Left colon (tissue), 2 donors: Measurements from ENCODE around the gene CGREF1. TPM values are rescaled to one million over a fixed set of nuclear protein-coding genes. Genes with fewer than 3 reads are reported as not detected.
A peak's percentile ranks its signal among the peaks of the same experiment; 100 is the strongest.

ENCODE experiments used
- ATAC-seq: fragments of 200-7000 bp; cut with Tn5 transposase; one replicate; pipeline ENCODE4 v1.9.1; 2020; ENCODE audit warnings: mild to moderate bottlenecking, moderate library complexity
- DNase-seq, 2 donors: peaks; one replicate each; pipeline ENCODE4 v3.0.0-alpha.2; 2020
- intact Hi-C, 2 donors: fragments of 100-400 bp; cut with DNase I in 1 of 2; cut with micrococcal nuclease in 1 of 2; formaldehyde crosslinking; loops; one replicate each; pipeline versions ENCODE4 v1.11.2 to v1.14.0; 2022; cut with DNase I, micrococcal nuclease
- total RNA-seq, 2 donors: library from RNA; stranded (reverse); fragmentation: NEBNext Ultra II Directional; extraction: Animal tissue kit (Norgen Biotek cat#: 25700); gene quantifications; one replicate each; pipeline ENCODE4 v1.2.1, GENCODE V29; 2021
- donor health status: DM: no; HTN: no; CAD: no.
- donor health status: DM: yes; HTN: yes; CAD: no.

Gene CGREF1
- total RNA-seq, 2 donors from 2014 or later: 0.53 to 3.8 TPM

DNA sequence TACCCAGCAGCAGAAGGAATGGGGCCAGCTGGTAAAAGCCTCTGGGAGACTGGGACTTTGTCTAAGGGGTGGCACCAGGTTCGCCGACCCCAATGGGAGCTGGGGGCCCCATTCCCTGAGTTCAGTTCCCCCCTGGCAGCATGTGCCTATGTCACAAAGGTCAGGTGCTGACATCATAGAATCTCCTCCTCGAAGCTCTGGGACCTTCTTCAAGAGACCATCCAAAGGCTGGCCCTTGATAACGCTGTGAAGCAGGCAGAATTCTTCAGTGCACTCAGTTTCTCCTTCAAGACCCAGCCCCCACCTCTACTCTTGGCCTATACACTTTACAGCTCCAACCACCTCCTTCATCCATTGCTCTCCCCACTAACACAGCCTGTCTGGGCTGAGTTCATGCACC lies 20.4 kb upstream of the CGREF1 start, which contains the start of gene PRR30:
PRR30 (minus strand) TSS at position 101 of the 400 bp plus-strand sequence. CDS start 1,081 bp downstream, outside the sequence.
- DNase-seq: no peak
- intact Hi-C loops: no loop called here
- no peak for ATAC-seq

DNA sequence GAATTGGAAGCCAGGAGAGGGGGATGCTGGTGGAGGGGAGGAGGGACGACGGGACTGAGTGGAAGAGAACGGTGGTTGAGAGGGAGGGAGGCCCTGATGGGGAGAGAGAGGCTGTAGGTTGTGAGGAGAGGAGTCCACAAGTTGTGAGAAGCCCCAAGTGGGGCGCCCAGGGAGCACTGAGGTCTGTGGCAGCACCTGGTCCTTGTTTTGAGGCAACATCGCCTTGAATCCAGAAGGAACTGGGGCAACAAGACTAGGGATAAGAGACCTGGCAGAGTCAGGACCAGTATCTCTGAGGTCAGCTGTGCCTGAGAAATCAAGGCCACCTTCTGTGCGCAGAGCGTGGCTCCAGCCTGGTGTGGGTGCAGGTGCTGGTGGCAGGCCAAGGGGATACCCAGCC lies 19.2 kb upstream of the CGREF1 start:
- no peak for ATAC-seq
- intact Hi-C loops: no loop called here
- DNase-seq: no peak

DNA sequence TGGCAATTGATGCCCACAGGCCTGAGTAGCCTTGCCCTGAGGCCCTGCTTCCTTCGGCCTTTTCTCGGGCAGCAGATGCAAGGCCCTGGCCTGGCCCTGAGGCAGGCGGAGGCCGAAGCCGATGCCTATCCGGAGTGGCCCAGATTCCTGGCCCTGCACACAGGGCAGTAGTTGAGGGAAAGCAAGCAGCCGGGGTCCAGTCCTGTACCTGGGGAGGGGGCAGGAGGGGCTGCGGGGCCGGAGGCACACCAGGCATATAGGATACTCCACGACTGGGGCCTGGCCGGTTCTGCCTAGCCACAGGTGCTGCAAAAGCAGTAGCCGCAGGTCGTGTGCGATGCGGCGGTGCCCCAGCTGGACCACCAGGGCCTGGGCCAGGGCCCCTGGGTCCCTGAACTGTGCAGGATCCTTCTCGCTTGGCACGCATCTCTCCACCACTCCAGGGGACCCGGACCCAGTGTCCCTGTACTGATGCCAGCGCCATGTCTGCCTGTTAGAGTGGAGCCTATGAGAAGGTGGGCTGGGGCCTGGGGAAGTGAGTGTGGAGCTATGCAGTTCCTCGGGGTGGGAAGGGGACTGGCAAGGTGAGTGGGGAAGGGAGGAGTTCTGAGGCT lies 18.5 kb upstream of the CGREF1 start:
- intact Hi-C loops: no loop called here
- DNase-seq (no peak), ATAC-seq (no peak)

DNA sequence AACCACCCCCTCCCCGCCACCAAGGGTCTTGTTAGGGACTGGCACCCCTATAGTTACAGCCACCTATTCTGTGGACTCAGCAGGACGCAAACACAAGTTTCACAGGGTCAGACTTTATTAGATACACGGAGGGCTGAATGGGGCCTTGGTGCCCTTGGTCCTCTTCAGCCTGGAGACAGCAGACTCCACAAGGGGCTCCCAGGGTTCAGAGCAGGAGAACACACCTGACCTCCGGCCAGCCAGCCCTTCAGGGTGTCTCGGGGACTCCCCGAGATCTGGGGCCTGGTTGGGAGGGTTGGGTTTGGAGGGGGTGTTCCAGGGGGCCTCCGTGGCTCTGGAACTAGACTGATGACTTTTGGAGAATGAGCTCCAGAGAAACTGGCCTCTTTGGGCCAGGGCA lies 17.8 kb upstream of the CGREF1 start:
- ATAC-seq (no peak), DNase-seq (no peak)
- intact Hi-C loops: no loop called here

DNA sequence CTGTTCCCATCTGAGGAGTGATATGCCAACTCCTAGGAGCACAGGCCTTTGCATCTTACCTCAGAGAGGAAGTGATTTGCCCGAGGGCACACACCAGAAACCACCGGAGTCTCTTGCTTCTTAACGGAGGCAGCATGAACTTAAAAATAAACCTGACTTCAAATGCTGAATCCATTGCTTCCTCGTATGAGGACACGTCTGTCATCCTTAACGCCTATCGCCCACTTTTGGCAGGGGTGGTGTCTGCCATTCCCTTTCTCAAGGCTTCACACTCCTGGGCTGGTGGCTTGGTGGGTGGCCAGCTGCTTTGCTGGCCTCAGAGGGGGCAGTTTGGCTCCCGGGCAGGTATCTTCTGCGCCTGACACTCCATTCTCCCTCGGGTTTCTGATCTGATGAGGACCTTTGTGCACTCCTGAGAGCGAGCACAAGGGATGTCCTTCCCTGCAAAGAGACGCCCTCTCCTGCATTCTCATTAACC lies 16.6 kb upstream of the CGREF1 start:
- no peak for ATAC-seq
- intact Hi-C loops: no loop called here
- no peak for DNase-seq

DNA sequence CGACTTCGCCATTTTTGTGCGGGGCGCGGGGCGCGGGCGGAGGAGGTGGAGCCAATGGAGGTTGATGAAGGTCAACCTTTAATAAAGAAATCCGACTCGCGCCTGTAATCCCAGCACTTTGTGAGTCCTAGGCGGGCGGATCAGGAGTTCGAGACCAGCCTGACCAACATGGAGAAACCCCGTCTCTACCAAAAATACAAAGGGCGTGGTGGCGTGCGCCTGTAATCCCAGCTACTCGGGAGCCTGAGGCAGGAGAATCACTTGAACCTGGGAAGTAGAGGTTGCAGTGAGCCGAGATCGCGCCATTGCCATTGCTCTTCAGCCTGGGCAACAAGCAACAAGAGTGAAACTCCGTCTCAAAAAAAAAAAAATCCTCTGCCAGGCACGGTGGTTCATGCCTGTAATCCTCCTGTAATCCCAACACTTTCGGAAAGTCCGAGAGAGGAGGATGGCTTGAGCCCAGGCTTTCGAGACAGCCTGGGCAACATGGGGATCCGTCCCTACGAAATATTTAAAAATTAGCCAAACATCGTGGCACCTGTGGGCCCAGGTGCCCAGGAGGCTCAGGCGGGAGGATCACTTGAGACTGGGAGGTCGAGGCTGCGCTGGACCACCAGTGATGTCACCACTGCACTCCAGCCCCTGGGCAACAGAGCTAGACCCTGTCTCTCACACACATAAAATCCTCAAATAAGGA lies 16.0 kb upstream of the CGREF1 start:
- intact Hi-C loops: no loop called here
- DNase-seq (no peak), ATAC-seq (no peak)

DNA sequence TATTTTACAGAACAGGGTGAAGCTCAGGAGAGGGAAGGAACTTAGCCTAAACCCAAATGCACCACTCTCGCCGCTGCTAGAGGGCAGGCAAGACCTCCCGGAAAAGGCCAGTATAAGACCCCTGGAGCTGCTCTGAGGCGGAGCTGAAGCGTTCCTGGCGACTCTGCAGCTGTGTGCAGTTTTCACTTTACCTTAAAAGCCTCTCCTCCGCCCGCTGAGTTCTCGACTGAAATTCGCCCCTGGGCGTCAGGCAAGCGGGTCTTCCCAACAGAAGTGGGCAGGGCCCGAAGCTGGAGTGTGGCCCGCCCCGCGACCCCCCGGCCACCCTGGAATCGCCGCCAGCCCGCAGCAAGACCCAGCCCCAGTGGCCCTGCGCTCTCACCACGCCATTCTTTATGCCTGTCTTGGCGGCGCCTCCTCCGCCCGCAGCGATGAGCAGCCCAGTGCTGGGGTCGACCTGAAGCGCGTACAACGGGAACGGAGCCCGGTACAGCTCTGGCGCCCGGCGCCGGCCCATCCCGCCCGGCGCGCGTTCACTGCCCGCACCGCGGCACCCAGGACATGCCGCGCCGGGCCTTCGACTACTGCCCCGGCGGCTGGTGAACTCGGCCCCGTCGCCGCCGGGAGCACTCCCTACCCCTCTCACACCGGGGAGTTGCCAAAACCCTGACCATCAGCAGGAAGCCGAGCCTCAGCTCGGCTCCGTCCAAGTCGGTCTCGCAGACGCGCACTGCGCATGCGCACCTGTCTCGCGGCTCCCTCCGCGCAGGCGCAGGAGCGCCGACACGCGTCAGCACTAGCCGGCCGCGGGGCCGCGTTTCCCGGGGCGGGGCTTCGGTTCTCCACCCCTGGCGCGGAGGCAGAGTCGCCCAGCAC lies 15.2 kb upstream of the CGREF1 start, which contains the start of gene PREB:
PREB (minus strand) TSS at position 732 of the 876 bp plus-strand sequence; CDS start at position 517, 215 bp downstream.
- ATAC-seq (peak; percentile 97), DNase-seq (peak; percentile 96 to 99)
- intact Hi-C loops: no loop called here

DNA sequence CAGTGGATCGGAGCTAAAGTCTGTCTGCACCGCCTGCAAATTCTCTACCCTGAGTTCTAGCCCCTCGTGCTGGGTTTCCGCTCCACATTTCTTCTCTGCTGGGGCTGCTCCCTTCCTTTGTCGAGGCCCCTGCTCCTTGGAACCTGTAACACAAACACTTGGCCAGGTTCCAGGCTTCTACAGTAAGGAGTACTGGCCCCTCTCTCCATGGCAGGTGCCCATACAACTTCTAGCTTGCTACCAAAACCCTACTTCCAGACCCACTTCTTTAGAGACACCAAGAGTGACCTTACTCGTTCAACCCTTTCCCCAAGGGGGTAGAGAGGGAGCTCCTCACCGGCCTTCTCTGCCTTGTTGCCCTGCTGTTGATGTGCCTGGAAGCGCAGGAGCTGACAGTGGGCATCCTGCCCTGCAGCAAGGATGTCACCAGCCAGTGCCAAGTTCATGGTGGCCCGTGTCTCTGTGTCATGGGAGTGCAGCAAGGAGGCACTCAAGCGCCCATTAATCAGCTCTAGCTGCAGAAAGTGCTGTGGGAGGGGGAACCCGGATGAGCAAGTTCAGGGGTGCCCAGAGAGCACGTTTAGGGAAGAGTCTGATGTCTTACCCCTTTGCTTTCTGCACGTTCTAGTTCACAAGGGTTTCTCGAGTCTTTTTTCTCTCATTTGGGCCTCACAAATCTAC lies 14.4 kb upstream of the CGREF1 start:
- intact Hi-C loops: no loop called here

DNA sequence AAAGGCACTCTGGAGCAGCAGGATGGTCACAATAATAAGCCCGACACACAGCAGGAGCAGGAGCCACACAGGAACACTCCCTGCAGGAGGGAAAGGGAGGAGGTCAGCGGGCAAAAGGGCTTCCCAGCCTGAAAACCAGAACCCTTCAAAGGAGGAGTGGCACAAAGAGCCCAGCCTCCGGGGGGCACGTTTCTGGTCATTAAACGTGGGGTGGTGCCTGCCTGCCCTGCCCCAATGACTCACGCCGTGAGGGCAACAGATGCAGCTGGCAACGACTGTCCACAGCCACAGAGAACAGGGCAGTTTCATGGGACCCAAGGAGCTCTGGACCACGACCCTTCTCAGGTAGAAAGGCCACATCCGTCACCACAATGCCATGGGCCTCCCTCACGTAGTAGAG lies 12.5 kb upstream of the CGREF1 start:
- ATAC-seq: no peak
- intact Hi-C loops: no loop called here
- DNase-seq: no peak

More for the DNA sequence above, 14.4 kb upstream of the CGREF1 start:
- ATAC-seq (no peak), DNase-seq (peak in 1 of 2 donors; percentile 15)

DNA sequence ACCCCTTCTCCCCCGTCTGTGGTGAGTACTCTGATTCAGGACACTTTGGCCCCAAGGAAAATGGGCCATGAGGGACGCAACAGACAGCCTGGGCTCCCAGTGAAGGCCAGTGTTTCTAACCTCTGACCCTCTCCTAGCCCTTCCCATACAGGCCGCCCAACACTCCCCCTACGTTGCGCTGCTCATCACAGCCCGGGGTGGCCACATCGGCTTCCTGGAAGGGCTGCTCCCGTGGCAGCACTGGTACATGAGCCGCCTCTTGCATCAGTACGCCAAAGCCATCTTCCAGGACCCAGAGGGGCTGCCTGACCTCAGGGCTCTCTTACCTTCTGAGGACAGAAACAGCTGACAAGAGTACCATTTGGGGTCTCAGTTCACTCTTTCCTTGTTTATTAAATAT lies 11.5 kb upstream of the CGREF1 start:
- DNase-seq (no peak), ATAC-seq (no peak)
- intact Hi-C loops: no loop called here

DNA sequence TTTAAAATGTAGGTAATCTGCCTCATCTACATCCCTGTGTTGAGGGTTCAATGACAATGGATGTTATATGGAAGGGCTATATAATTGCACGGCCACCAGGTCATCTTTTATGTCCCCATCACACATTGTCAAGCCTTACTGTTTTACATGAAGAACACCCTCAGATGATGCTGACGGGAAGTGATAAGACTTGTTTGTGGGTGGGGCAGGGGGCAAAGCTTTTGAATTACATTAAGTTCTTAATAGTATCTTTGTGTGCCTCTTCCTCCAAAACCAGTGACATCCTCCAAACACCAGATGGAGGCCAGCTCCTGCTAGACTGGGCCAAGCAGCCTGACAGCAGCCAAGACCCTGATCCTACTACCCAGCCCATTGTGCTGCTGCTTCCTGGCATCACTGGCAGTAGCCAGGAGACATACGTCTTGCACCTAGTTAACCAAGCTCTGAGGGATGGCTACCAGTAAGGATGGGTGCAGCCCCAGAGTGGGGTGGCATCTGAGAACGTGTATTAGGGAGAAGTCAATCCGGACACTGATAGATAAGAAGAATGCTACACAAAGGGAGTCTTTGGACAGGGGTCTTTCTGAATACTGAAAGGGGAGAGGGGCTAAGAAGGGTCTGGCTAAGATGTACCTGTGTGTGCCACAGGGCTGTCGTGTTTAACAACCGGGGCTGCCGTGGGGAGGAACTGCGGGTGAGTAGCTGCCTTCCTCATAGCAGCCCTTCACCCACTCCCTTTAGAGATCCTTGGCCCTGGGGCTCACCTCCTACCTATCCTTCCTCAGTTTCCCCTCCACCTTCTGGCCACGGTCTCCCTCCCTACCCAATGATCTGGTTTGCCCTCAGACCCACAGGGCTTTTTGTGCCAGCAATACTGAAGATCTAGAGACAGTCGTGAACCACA lies 10.0 kb upstream of the CGREF1 start:
- intact Hi-C loops: no loop called here
- DNase-seq (no peak), ATAC-seq (no peak)

DNA sequence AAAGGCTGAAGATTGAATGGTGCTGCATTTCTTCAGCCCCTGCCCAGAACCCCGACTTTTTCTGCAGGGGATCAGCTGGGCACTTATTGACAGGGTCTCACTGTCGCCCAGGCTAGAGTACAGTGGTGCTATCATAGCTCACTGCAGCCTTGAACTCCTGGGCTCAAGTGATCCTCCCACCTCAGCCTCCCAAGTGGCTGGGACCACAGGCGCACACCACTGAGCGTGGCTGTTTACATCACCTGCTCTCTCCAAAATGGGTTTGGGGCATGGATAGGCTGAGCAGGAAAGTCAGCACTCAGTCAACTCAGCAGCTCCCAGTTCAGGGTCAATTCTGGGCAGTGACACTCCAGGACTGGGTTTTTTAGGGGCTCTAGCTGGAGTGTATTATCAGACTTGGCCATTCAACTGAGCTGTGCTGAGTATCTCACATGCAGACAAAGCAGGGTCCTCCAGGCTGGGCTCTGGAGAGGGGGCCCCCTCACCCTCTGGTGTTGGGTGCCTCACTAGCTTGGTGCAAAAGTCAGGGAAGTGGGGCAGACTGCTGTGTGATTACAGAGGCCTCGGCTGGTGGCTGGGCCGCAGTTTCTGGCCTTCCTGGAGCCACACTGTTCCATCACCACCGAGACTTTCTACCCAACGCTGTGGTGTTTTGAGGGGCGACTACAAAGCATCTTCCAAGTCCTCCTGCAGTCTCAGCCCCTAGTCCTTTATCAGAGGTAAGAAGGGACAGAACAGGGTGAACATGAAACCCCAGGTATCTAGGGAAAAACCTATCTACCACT lies 9.1 kb upstream of the CGREF1 start:
- no peak for DNase-seq
- intact Hi-C loops: no loop called here
- no peak for ATAC-seq

DNA sequence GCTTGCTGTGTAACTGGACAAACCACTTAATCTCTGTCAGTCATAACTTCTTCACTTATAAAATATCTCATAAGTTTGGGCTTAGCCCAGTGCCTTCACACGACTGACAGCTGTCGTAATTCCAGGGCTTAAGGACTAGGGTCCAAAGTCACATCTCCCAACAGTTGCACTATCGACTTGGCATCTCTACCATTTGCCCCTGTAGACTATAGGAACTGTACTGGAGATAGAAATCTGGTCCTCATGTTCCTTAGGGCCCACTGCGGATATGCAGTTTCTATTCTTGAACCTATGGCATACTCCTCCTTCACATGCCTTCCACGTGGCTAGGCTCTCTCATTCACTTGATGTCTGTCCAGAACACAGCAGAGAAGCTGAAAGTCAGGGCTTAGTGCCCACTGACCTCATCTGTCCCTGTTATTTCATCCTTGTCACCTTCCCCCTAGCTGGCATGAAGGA lies 7.4 kb upstream of the CGREF1 start:
- DNase-seq: no peak

DNA sequence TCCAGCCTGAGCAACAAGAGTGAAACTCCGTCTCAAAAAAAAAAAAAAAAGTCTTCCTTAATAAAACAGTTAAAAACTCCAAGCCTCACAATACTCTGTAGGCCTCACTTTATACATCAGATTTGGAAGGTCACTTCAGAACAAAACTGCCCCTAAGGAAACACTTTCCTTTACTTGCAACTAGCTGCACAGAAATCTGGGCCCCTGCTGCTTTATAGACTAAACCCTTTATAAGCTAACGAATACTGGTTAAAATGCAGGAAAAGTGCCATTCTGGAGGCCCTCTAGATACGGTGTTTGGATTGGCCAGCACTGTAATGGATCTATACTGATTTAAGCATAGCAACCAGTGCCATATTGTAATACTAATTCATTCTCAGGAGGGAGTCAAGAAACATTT lies 6.2 kb upstream of the CGREF1 start:
- DNase-seq: no peak
- intact Hi-C loops: no loop called here
- ATAC-seq: no peak

More for the DNA sequence above, 7.4 kb upstream of the CGREF1 start:
- peak; percentile 27 for ATAC-seq
- intact Hi-C loops: no loop called here

DNA sequence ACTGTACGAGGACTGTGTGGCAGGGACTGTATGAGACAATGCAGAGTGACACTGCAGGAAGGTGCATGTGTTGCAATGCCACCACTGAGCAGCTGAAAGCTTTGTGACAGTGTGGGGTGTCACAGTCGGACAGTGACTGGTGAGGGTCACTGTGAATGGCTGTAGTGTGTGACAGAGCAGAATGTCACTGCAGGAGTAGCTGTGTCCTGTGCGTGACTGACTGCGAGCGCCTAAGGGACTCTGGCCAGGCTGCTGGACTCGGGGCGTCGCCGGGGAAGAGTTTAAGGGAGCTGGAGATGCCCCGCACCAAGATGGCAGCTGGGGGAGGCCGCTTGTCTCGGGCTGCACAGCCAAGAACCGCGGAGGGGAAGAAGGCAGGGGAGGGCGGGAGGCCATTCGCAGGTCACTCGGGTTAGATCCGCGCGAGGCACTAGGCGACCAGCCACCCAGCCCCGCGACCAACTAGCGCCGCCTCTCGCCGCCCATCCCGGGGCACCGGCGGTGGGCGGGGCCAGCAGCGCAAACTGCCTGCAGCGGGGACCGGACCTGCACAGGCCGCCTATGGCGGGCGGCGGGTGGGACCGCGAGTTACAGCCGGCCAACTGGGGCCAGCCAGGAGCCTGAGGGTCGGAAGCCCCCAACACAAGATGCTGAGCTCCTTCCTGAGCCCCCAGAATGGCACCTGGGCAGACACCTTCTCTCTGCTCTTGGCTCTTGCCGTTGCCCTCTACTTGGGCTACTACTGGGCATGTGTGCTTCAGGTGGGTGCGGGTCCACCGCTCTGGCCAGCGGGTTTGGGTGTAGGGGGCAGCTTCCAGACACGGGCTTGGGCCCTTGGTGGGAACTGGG lies 4.6 kb upstream of the CGREF1 start, which contains the start of gene ABHD1:
ABHD1 (plus strand) TSS at position 514 of the 849 bp plus-strand sequence; CDS start at position 648, 134 bp downstream.
- intact Hi-C loops: no loop called here
- ATAC-seq (peak; percentile 78), DNase-seq (peak; percentile 50 to 78)

DNA sequence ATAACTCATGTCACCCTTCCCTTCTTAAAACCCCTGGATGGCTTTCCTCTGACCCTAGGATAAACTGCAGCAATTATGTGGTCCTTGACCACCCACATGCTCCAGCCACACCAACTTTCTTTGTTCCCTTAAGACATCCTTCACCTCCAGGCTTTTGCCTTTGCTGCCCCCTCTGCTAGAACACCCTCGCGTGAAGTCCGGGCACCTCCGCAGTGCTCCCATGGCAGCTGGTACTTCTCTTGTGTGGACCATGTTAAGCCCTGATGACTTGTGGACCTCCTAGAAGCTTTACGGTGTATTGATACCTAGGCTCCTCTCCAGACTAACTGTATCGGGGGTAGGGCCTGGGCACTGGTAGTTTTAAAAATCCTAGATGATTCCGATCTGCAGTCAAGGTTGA lies 3.9 kb upstream of the CGREF1 start:
- DNase-seq (no peak), ATAC-seq (no peak)
- intact Hi-C loops: no loop called here
